Ectodermal cell (in vitro differentiated cells): Measurements from ENCODE around the gene BRINP1.

Experiments
- H3K27ac ChIP-seq: 2 replicates; pipeline ENCODE4 v1.7.0; 2013; ENCODE audit warnings: mild to moderate bottlenecking, low read depth, low read length; ENCODE audit not compliant: insufficient read depth, poor library complexity, severe bottlenecking
- H3K27me3 ChIP-seq: 2 replicates; pipeline ENCODE4 v1.7.0; 2013; ENCODE audit warnings: mild to moderate bottlenecking, low read length; ENCODE audit not compliant: insufficient read depth, control insufficient read depth, poor library complexity, severe bottlenecking
- H3K36me3 ChIP-seq: one replicate; pipeline ENCODE4 v1.7.0; 2013; ENCODE audit warnings: low read length; ENCODE audit not compliant: control insufficient read depth, insufficient read depth
- H3K4me1 ChIP-seq: one replicate; pipeline ENCODE4 v1.7.0; 2013; ENCODE audit warnings: low read length; ENCODE audit not compliant: control insufficient read depth, insufficient read depth
- H3K4me3 ChIP-seq: 2 replicates; pipeline ENCODE4 v1.7.0; 2013; ENCODE audit warnings: low read depth, low read length, control low read depth; ENCODE audit not compliant: insufficient read depth
- H3K9me3 ChIP-seq: 2 replicates; pipeline ENCODE4 v1.7.0; 2013; ENCODE audit warnings: mild to moderate bottlenecking, low read length, moderate library complexity; ENCODE audit not compliant: control insufficient read depth
- WGBS, 2 experiments: methylation state at CpG; one replicate each; pipeline ENCODE4 v1.1.7; 2013; ENCODE audit warnings: missing lambda C conversion rate in 2 of 2; 5-methylcytosine and 5-hydroxymethylcytosine counted together

BRINP1 gene

DNA sequence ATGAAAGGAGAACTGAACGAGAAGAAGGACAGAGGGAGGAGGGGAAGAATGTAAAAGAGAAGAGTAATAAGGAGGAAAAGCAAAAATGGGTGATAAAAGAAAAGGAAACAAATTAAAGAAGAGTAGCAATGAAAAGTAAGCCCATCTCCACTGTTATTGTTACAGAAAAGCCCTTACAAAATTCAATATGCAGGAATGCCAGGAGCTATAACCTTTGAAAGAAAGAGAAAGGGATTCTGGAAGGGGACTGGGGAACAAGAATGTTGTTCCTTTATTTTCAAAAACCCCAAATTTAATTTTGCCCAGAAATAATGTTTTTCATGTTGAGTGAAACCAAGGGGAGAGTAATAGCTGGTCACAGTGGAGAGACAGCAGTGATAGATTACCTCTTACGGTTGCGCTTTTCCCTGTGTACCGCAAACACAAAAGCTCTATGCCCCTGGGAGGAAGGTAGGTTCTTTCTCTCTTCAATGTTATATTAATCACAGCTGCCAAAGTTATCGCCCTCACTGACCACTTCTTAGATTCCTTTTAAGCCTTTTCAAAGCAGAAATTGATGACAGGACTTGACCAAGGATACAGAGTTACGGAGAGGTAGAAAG is 86.7 kb downstream of the BRINP1 start:
- H3K9me3 ChIP-seq: no peaks in the 10 kb centered on the region
- WGBS, 2 experiments: 14% methylated on average over 6 of the region's 6 CpGs
- H3K36me3 ChIP-seq: no peaks in the 10 kb centered on the region
- no peak overlapping the region for H3K4me3 ChIP-seq
- no peaks in the 10 kb centered on the region for H3K27me3 ChIP-seq
- no peak overlapping the region for H3K27ac ChIP-seq
- H3K4me1 ChIP-seq: peaks cover 12% of the 10 kb centered on the region

GRCh38 chr9:119280740-119281485 is 88.3 kb downstream of the BRINP1 start:
- Histone ChIP-seq H3K9me3 (no peaks in the 10 kb centered on the region), H3K36me3 (no peaks in the 10 kb centered on the region), H3K4me3 (no peak overlapping the region), H3K27me3 (no peaks in the 10 kb centered on the region), H3K4me1 (peaks cover 12% of the 10 kb centered on the region), H3K27ac (no peak overlapping the region)
- 81 to 96% methylated on average over 1 of the region's 1 CpG for WGBS, 2 experiments

- WGBS, 2 experiments: 49 to 63% methylated on average over 4 of the region's 4 CpGs
- H3K27me3 ChIP-seq: no peaks in the 10 kb centered on the region
- no peak overlapping the region for H3K4me3 ChIP-seq
- H3K36me3 ChIP-seq: no peaks in the 10 kb centered on the region
- H3K27ac ChIP-seq: no peak overlapping the region
- H3K9me3 ChIP-seq: no peaks in the 10 kb centered on the region
- H3K4me1 ChIP-seq: peaks cover 5% of the 10 kb centered on the region
These were observed 91.1 kb downstream of the BRINP1 start for GRCh38 chr9:119278171-119278570.

DNA sequence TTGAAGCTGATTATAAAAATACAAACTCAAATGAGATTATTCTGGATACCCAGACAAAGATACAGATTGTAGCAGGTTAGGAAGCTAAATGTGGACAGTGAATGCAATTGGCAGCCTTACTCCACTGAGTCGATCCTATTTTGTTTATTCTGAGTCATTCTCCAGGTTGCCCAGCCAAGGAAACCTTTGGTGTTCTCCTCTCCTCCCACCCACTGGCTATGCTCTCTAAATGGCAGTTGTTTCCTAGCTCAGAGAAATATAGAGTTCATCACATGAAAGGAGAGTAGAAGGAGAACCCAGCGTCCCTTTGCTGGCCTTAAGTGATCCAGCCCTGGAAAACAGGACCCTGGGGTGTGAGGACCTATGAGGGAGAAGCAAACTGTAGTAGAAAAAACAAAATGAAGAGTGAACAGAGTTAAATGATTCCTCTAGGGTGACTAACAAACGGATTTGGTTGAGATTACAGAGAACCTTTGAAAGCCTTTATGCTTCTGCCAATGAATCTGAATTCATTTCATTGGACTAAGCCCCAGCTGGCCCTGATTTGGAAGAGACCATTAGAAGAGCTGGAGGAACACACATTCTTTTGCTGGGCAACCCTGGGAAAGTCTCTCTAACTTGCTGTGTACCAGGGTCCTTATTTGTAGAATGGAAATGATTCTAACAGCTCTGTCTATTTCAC is 95.1 kb downstream of the BRINP1 start:
- Histone ChIP-seq H3K27ac (no peak overlapping the region), H3K27me3 (no peaks in the 10 kb centered on the region), H3K4me1 (peaks cover 5% of the 10 kb centered on the region), H3K9me3 (no peaks in the 10 kb centered on the region), H3K36me3 (no peaks in the 10 kb centered on the region), H3K4me3 (no peak overlapping the region)
- WGBS, 2 experiments: 79 to 88% methylated on average over 3 of the region's 3 CpGs

DNA sequence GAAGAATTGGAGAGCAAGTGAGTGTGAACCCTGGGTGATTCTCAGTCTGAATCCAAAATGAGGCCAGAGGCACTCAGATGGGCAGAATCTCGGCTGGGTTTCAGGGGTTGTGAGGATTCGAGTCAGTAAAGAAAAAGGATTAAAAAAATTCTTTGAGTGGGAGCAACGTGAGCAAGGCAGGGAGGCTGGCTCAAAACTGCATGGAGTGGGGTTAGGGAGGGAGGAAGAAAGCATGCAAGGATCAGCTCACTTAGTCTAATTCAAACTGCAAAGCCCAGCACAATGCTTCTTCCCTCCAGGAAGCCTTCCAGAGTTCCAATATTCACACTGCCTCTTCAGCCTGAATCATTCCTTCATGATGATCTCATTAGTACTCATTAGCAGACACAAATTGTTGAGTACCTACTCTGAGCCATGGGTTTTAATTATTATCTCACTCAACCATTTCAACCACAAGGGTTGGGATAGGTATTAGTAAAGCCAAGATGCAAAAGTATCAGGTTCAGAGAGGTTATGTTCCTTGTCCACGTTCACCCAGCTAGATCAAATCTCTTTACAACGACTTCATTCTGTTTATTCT is 95.8 kb downstream of the BRINP1 start:
- Histone ChIP-seq H3K27ac (no peak overlapping the region), H3K4me3 (no peak overlapping the region), H3K4me1 (peaks cover 5% of the 10 kb centered on the region), H3K36me3 (no peaks in the 10 kb centered on the region), H3K9me3 (no peaks in the 10 kb centered on the region), H3K27me3 (no peaks in the 10 kb centered on the region)
- 48 to 50% methylated on average over 5 of the region's 5 CpGs for WGBS, 2 experiments

DNA sequence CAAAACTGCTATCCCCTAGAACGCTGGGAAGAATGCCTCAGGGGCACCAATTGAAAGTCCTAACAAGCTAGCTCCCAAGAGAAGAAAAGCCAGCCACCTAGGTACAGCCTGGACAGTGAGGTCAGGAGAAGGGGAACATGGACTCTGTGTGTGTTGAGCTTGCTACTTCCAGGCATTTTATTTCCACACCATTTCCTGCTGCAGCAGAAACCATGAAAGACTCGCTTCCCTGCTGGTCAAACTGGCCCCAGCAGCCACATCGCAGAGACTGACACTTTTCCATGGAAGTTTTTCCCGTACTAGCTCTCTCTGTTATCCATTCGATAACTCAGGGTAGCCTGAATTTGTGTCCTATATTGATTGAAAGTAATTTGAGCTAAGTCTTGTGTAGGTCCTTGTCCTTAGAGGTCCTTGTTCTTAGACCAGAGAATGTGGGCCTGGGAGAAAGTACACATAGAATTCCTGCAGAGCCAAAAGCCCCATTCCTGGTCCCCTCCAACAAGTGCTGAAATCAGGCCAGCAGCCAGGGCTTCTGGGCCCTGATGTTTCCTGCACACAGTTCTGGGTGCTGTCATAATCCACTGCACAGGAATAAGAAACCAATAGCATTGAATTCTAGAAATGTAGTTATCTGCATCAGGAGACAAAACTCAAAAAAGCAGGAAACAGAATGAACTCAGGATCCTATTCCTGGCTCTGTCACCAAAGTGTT is 96.6 kb downstream of the BRINP1 start:
- Histone ChIP-seq H3K27ac (no peak overlapping the region), H3K4me1 (peaks cover 5% of the 10 kb centered on the region), H3K27me3 (no peaks in the 10 kb centered on the region)

GRCh38 chr9:119268985-119269384 is 100.2 kb downstream of the BRINP1 start:
- H3K27me3 ChIP-seq: no peaks in the 10 kb centered on the region
- no peak overlapping the region for H3K4me3 ChIP-seq
- H3K27ac ChIP-seq: no peak overlapping the region
- no peaks in the 10 kb centered on the region for H3K9me3 ChIP-seq
- peaks cover 5% of the 10 kb centered on the region for H3K4me1 ChIP-seq
- 81 to 87% methylated on average over 3 of the region's 3 CpGs for WGBS, 2 experiments
- no peaks in the 10 kb centered on the region for H3K36me3 ChIP-seq

More for the DNA sequence above, 96.6 kb downstream of the BRINP1 start:
- Histone ChIP-seq H3K4me3 (no peak overlapping the region), H3K9me3 (no peaks in the 10 kb centered on the region), H3K36me3 (no peaks in the 10 kb centered on the region)
- 64 to 70% methylated on average over 5 of the region's 5 CpGs for WGBS, 2 experiments

DNA sequence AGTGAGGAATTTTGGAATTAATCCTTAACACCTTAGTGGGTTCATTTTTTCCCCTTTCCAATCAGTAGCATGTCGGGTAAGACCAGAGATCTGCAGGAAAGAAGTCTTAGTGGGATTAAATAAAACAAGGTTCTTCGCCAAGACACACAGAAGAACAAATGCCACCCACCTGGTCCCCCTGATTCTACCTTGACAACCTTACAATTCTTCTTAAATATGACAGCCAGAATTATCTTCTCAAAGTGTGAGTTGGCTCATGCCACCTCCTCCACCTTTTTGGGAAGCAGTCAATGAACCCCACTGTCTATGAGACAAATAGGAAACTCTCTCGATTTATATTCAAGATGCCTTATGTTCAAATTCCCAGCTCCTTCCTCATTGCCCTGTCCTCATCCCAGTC is 105.1 kb downstream of the BRINP1 start:
- no peaks in the 10 kb centered on the region for H3K27me3 ChIP-seq
- no peak overlapping the region for H3K27ac ChIP-seq
- H3K4me3 ChIP-seq: no peak overlapping the region
- H3K36me3 ChIP-seq: no peaks in the 10 kb centered on the region
- peaks cover 7% of the 10 kb centered on the region for H3K4me1 ChIP-seq
- 93 to 97% methylated on average over 3 of the region's 3 CpGs for WGBS, 2 experiments
- no peaks in the 10 kb centered on the region for H3K9me3 ChIP-seq

DNA sequence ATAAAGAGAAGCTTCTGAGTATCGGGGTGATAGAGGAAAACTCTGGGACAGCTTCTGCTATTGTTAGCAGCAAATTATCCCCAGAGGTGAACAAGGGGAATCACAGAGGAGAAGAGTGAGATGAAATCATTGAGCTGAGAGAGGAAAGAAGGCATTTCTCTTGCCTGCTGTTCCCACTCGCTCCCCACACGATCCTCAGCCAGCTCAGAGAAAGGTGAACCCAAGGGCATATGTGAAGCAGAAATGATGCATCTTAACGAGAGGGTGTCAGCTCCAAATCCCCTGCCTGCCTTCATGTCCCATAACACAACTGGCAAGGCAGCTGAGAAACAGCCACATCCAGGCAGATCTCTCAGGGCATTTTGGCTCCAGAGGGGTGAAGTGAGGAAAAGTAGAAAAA is 111.6 kb downstream of the BRINP1 start:
- WGBS, 2 experiments: 84 to 86% methylated on average over 4 of the region's 4 CpGs
- peaks cover 7% of the 10 kb centered on the region for H3K4me1 ChIP-seq
- H3K9me3 ChIP-seq: no peaks in the 10 kb centered on the region
- H3K27ac ChIP-seq: no peak overlapping the region
- H3K27me3 ChIP-seq: no peaks in the 10 kb centered on the region
- no peak overlapping the region for H3K4me3 ChIP-seq
- no peaks in the 10 kb centered on the region for H3K36me3 ChIP-seq
